HEK293 (cell line): ENCODE measurements around the gene BCAS3.

Source experiments
- CTCF ChIA-PET: fragments of 350-600 bp; formaldehyde crosslinking; extraction: SDS; loops from one replicate; lab custom pipeline; 2021; ENCODE audit warnings: antibody characterized with exemption; lab: Yijun Ruan, JAX
- POLR2A ChIA-PET: fragments of 300-600 bp; formaldehyde crosslinking; extraction: SDS; loops from one replicate; lab custom pipeline; 2020; ENCODE audit warnings: antibody characterized with exemption, inconsistent platforms; lab: Yijun Ruan, JAX
- H3K27ac ChIP-seq: fragments of 200-500 bp; sonication (Bioruptor generic); 2 replicates; pipeline ENCODE4 v1.5.1; 2014; ENCODE audit warnings: low read depth, low read length, control low read depth, inconsistent platforms; ENCODE audit errors: extremely low read depth
- H3K36me3 ChIP-seq, 2 experiments: fragments of 200-500 bp in 1 of 2; sonication (Bioruptor generic) in 1 of 2; 1 replicate in 1 of 2; 2 replicates in 1 of 2; pipeline ENCODE4 v1.5.1; 2014 to 2017; ENCODE audit warnings: inconsistent platforms in 2 of 2, low read length in 2 of 2; ENCODE audit not compliant: control insufficient read depth in 2 of 2, insufficient read depth in 1 of 2
- H3K4me1 ChIP-seq: fragments of 200-500 bp; sonication (Bioruptor generic); 2 replicates; pipeline ENCODE4 v1.5.1; 2014; ENCODE audit warnings: mild to moderate bottlenecking, low read length, inconsistent platforms; ENCODE audit not compliant: control insufficient read depth, insufficient read depth
- H3K4me3 ChIP-seq: 2 replicates; pipeline ENCODE4 v1.5.1; 2011; ENCODE audit warnings: low read depth, mild to moderate bottlenecking, control low read depth, low read length, moderate library complexity
- H3K9me3 ChIP-seq: fragments of 200-500 bp; sonication (Bioruptor generic); 2 replicates; pipeline ENCODE4 v1.5.1; 2014; ENCODE audit warnings: low read depth, low read length, inconsistent platforms; ENCODE audit not compliant: control insufficient read depth, insufficient read depth
- KLF1 ChIP-seq: fragments of 450-650 bp; formaldehyde crosslinking; IDR thresholded peaks from 2 replicates; pipeline ENCODE4 v1.5.1; 2016; ENCODE audit warnings: missing biosample characterization, missing genetic modification characterization
- KLF9 ChIP-seq: fragments of 450-650 bp; formaldehyde crosslinking; IDR thresholded peaks from 2 replicates; pipeline ENCODE4 v1.5.1; 2016; ENCODE audit warnings: missing biosample characterization, missing genetic modification characterization, low read depth
- OSR2 ChIP-seq: fragments of 450-650 bp; formaldehyde crosslinking; IDR thresholded peaks from 2 replicates; pipeline ENCODE4 v1.5.1; 2016; ENCODE audit warnings: missing biosample characterization, missing genetic modification characterization
- SALL2 ChIP-seq: fragments of 450-650 bp; formaldehyde crosslinking; IDR thresholded peaks from 2 replicates; pipeline ENCODE4 v1.5.0; 2017; ENCODE audit warnings: missing biosample characterization, mild to moderate bottlenecking, missing genetic modification characterization, borderline replicate concordance
- SCRT2 ChIP-seq: fragments of 450-650 bp; formaldehyde crosslinking; IDR thresholded peaks from 2 replicates; pipeline ENCODE4 v1.5.1; 2016; ENCODE audit warnings: missing biosample characterization, missing genetic modification characterization
- TCF7L2 ChIP-seq: IDR thresholded peaks from 2 replicates; pipeline ENCODE4 v1.6.1; 2011; ENCODE audit warnings: low read depth, mild to moderate bottlenecking, inconsistent platforms, low read length, moderate library complexity, borderline replicate concordance
- ZNF112 ChIP-seq: fragments of 450-650 bp; formaldehyde crosslinking; IDR thresholded peaks from 2 replicates; pipeline ENCODE4 v1.5.0; 2017; ENCODE audit warnings: missing biosample characterization, missing genetic modification characterization
- ZNF18 ChIP-seq: fragments of 450-650 bp; formaldehyde crosslinking; IDR thresholded peaks from 2 replicates; pipeline ENCODE4 v1.5.1; 2016; ENCODE audit warnings: missing biosample characterization, missing genetic modification characterization
- ZNF426 ChIP-seq: fragments of 450-650 bp; formaldehyde crosslinking; IDR thresholded peaks from 2 replicates; pipeline ENCODE4 v1.5.1; 2017; ENCODE audit warnings: missing biosample characterization, missing genetic modification characterization, mild to moderate bottlenecking, inconsistent platforms, moderate library complexity
- ZNF549 ChIP-seq: fragments of 450-650 bp; IDR thresholded peaks from 2 replicates; pipeline ENCODE4 v1.5.1; 2018; ENCODE audit warnings: missing biosample characterization, missing genetic modification characterization, mild to moderate bottlenecking, inconsistent platforms, moderate library complexity
- ZNF624 ChIP-seq: fragments of 450-650 bp; formaldehyde crosslinking; IDR thresholded peaks from 2 replicates; pipeline ENCODE4 v1.5.1; 2017; ENCODE audit warnings: missing biosample characterization, missing genetic modification characterization
- ZNF658 ChIP-seq: fragments of 450-650 bp; formaldehyde crosslinking; IDR thresholded peaks from 2 replicates; pipeline ENCODE4; 2016; ENCODE audit warnings: missing biosample characterization, missing genetic modification characterization
- ZNF76 ChIP-seq: fragments of 450-650 bp; formaldehyde crosslinking; IDR thresholded peaks from 2 replicates; pipeline ENCODE4; 2016; ENCODE audit warnings: low read depth, missing biosample characterization, missing genetic modification characterization, borderline replicate concordance
- ZNF776 ChIP-seq: fragments of 450-650 bp; formaldehyde crosslinking; IDR thresholded peaks from 2 replicates; pipeline ENCODE4 v1.5.0; 2017; ENCODE audit warnings: missing biosample characterization, missing genetic modification characterization, borderline replicate concordance
- ZNF785 ChIP-seq: fragments of 450-650 bp; formaldehyde crosslinking; IDR thresholded peaks from 2 replicates; pipeline ENCODE4 v1.5.1; 2016; ENCODE audit warnings: missing biosample characterization, missing genetic modification characterization
- ZNF843 ChIP-seq: fragments of 450-650 bp; formaldehyde crosslinking; IDR thresholded peaks from 2 replicates; pipeline ENCODE4 v1.5.1; 2016; ENCODE audit warnings: missing biosample characterization, missing genetic modification characterization
- TF ChIP-seq, protein P1 (sequence below): fragments of 450-650 bp; formaldehyde crosslinking; IDR thresholded peaks from 2 replicates; pipeline ENCODE4 v1.5.1; 2016; ENCODE audit warnings: missing biosample characterization, missing genetic modification characterization
- TF ChIP-seq, protein P2 (sequence below): fragments of 450-650 bp; formaldehyde crosslinking; IDR thresholded peaks from 2 replicates; pipeline ENCODE4 v1.5.1; 2016; ENCODE audit warnings: missing biosample characterization, missing genetic modification characterization, borderline replicate concordance
- TF ChIP-seq, protein P3 (sequence below): fragments of 450-650 bp; formaldehyde crosslinking; IDR thresholded peaks from 2 replicates; pipeline ENCODE4 v1.5.1; 2016; ENCODE audit warnings: missing biosample characterization, missing genetic modification characterization

BCAS3 gene

GRCh38 chr17:61331886-61332285 is 654.2 kb downstream of the BCAS3 start (continued):
- TF ChIP-seq ZNF776 (tag by site-specific recombination) (no peak), KLF1 (tag by site-specific recombination) (no peak)
- TF ChIP-seq, all 188 proteins: peak for 0

- TF ChIP-seq SCRT2 (tag by site-specific recombination) (no peak), TCF7L2 (no peak), ZNF785 (no peak), ZNF624 (tag by site-specific recombination) (no peak), SALL2 (tag by site-specific recombination) (no peak), ZNF658 (tag by site-specific recombination) (no peak), KLF9 (tag by site-specific recombination) (no peak), ZNF18 (tag by site-specific recombination) (no peak)
- TF ChIP-seq, protein P1, sequence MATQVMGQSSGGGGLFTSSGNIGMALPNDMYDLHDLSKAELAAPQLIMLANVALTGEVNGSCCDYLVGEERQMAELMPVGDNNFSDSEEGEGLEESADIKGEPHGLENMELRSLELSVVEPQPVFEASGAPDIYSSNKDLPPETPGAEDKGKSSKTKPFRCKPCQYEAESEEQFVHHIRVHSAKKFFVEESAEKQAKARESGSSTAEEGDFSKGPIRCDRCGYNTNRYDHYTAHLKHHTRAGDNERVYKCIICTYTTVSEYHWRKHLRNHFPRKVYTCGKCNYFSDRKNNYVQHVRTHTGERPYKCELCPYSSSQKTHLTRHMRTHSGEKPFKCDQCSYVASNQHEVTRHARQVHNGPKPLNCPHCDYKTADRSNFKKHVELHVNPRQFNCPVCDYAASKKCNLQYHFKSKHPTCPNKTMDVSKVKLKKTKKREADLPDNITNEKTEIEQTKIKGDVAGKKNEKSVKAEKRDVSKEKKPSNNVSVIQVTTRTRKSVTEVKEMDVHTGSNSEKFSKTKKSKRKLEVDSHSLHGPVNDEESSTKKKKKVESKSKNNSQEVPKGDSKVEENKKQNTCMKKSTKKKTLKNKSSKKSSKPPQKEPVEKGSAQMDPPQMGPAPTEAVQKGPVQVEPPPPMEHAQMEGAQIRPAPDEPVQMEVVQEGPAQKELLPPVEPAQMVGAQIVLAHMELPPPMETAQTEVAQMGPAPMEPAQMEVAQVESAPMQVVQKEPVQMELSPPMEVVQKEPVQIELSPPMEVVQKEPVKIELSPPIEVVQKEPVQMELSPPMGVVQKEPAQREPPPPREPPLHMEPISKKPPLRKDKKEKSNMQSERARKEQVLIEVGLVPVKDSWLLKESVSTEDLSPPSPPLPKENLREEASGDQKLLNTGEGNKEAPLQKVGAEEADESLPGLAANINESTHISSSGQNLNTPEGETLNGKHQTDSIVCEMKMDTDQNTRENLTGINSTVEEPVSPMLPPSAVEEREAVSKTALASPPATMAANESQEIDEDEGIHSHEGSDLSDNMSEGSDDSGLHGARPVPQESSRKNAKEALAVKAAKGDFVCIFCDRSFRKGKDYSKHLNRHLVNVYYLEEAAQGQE = no peak
- Histone ChIP-seq H3K9me3 (no peaks in the 10 kb centered on the region), H3K4me3 (no peak overlapping the region), H3K4me1 (peaks cover 25% of the 10 kb centered on the region), H3K36me3 (no peaks in the 10 kb centered on the region), H3K27ac (no peak overlapping the region)
- ChIA-PET POLR2A (no interaction called here), CTCF (interaction anchor here (0.5 to 0.9 kb wide), 2 partner anchors 16 to 628 kb away, joined by 3 read pairs; no protein-coding TSS in a partner anchor)
Observed at GRCh38 chr17:61333136-61333535, 655.5 kb downstream of the BCAS3 start.

- H3K4me3 ChIP-seq = no peak overlapping the region
- no peaks in the 10 kb centered on the region for H3K36me3 ChIP-seq
- no peaks in the 10 kb centered on the region for H3K9me3 ChIP-seq
- CTCF ChIA-PET = interaction anchor here (0.9 to 1.2 kb wide), 2 partner anchors 9 to 10 kb away, joined by 3 to 4 read pairs; no protein-coding TSS in a partner anchor
- peaks cover 33% of the 10 kb centered on the region for H3K4me1 ChIP-seq
- no peak overlapping the region for H3K27ac ChIP-seq
- POLR2A ChIA-PET = interaction anchor here (0.6 kb wide), 1 partner anchor 64 kb away, joined by 5 read pairs; no protein-coding TSS in a partner anchor
- TF ChIP-seq, protein P2, sequence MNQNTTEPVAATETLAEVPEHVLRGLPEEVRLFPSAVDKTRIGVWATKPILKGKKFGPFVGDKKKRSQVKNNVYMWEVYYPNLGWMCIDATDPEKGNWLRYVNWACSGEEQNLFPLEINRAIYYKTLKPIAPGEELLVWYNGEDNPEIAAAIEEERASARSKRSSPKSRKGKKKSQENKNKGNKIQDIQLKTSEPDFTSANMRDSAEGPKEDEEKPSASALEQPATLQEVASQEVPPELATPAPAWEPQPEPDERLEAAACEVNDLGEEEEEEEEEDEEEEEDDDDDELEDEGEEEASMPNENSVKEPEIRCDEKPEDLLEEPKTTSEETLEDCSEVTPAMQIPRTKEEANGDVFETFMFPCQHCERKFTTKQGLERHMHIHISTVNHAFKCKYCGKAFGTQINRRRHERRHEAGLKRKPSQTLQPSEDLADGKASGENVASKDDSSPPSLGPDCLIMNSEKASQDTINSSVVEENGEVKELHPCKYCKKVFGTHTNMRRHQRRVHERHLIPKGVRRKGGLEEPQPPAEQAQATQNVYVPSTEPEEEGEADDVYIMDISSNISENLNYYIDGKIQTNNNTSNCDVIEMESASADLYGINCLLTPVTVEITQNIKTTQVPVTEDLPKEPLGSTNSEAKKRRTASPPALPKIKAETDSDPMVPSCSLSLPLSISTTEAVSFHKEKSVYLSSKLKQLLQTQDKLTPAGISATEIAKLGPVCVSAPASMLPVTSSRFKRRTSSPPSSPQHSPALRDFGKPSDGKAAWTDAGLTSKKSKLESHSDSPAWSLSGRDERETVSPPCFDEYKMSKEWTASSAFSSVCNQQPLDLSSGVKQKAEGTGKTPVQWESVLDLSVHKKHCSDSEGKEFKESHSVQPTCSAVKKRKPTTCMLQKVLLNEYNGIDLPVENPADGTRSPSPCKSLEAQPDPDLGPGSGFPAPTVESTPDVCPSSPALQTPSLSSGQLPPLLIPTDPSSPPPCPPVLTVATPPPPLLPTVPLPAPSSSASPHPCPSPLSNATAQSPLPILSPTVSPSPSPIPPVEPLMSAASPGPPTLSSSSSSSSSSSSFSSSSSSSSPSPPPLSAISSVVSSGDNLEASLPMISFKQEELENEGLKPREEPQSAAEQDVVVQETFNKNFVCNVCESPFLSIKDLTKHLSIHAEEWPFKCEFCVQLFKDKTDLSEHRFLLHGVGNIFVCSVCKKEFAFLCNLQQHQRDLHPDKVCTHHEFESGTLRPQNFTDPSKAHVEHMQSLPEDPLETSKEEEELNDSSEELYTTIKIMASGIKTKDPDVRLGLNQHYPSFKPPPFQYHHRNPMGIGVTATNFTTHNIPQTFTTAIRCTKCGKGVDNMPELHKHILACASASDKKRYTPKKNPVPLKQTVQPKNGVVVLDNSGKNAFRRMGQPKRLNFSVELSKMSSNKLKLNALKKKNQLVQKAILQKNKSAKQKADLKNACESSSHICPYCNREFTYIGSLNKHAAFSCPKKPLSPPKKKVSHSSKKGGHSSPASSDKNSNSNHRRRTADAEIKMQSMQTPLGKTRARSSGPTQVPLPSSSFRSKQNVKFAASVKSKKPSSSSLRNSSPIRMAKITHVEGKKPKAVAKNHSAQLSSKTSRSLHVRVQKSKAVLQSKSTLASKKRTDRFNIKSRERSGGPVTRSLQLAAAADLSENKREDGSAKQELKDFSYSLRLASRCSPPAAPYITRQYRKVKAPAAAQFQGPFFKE (tag by site-specific recombination) = no peak
- TF ChIP-seq TCF7L2 (no peak), ZNF112 (no peak), ZNF76 (tag by site-specific recombination) (no peak), ZNF426 (no peak), OSR2 (tag by site-specific recombination) (no peak), ZNF843 (tag by site-specific recombination) (no peak), SALL2 (tag by site-specific recombination) (no peak), ZNF549 (no peak)
- TF ChIP-seq, protein P3, sequence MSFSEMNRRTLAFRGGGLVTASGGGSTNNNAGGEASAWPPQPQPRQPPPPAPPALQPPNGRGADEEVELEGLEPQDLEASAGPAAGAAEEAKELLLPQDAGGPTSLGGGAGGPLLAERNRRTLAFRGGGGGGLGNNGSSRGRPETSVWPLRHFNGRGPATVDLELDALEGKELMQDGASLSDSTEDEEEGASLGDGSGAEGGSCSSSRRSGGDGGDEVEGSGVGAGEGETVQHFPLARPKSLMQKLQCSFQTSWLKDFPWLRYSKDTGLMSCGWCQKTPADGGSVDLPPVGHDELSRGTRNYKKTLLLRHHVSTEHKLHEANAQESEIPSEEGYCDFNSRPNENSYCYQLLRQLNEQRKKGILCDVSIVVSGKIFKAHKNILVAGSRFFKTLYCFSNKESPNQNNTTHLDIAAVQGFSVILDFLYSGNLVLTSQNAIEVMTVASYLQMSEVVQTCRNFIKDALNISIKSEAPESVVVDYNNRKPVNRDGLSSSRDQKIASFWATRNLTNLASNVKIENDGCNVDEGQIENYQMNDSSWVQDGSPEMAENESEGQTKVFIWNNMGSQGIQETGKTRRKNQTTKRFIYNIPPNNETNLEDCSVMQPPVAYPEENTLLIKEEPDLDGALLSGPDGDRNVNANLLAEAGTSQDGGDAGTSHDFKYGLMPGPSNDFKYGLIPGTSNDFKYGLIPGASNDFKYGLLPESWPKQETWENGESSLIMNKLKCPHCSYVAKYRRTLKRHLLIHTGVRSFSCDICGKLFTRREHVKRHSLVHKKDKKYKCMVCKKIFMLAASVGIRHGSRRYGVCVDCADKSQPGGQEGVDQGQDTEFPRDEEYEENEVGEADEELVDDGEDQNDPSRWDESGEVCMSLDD (tag by site-specific recombination) = no peak
Observed at GRCh38 chr17:61334673-61335072, 657.0 kb downstream of the BCAS3 start.
